GM13977 (cell line): ENCODE data around the gene TMC7.

Experiments
- DNase-seq: peaks from one replicate; pipeline ENCODE4 v3.0.0; 2012; ENCODE audit warnings: low spot score
- in situ Hi-C: fragments of 300-500 bp; cut with MboI; formaldehyde crosslinking; loops from one replicate; pipeline ENCODE4 v1.12.0; 2022; ENCODE audit warnings: low sequenced_read_pairs, low pct_unique_long_range_greater_than_20kb, mixed read lengths, inconsistent platforms; ENCODE audit not compliant: unreplicated experiment
- TF ChIP-seq, protein P1 (sequence below): IDR thresholded peaks from 2 replicates; pipeline ENCODE4 v1.5.1; 2012; ENCODE audit warnings: mild to moderate bottlenecking, control low read depth; ENCODE audit not compliant: insufficient read depth; ENCODE audit errors: extremely low read depth, missing control alignments

The TMC7 gene

DNA sequence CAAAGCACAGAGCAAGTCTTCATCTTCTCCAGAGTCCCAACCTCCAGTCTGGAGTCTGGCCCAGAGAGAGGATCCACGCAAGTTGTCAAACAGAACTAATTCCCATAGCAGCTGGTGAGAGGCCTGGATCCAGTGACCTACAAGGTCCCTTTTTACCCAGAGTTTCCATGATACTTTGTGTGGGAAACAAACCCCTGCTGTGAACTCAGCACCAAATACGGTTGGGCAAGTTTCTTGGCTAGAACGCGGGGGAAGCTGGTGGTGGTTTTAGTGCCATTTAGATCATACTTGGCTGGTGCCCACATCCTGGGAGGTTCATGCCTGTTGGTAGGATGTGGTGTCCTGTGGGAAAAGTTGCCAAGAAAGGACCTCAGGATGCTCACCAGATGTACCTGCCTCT, 18.1 kb downstream of the TMC7 start:
- in situ Hi-C loops: no loop called here
- TF ChIP-seq, protein P1, sequence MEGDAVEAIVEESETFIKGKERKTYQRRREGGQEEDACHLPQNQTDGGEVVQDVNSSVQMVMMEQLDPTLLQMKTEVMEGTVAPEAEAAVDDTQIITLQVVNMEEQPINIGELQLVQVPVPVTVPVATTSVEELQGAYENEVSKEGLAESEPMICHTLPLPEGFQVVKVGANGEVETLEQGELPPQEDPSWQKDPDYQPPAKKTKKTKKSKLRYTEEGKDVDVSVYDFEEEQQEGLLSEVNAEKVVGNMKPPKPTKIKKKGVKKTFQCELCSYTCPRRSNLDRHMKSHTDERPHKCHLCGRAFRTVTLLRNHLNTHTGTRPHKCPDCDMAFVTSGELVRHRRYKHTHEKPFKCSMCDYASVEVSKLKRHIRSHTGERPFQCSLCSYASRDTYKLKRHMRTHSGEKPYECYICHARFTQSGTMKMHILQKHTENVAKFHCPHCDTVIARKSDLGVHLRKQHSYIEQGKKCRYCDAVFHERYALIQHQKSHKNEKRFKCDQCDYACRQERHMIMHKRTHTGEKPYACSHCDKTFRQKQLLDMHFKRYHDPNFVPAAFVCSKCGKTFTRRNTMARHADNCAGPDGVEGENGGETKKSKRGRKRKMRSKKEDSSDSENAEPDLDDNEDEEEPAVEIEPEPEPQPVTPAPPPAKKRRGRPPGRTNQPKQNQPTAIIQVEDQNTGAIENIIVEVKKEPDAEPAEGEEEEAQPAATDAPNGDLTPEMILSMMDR: no peak
- no peak for DNase-seq

DNA sequence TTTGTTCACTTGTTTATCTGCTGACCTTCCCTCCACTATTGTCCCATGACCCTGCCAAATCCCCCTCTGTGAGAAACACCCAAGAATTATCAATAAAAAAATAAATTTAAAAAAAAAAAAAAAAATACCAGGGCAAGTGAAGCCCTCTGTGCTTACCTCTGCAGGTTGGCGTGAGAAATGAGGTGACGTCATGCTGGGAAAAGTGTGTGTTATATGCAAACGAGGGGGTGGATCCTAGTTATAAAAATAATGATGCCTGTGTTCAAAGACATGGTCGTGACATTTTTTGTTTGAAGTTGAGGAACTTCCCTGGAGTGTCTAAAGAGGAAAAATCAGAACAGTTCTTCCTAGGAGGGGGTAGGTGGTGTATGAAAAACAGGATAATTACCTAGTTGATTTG, 20.2 kb downstream of the TMC7 start:
- TF ChIP-seq, protein P1: no peak
- no peak for DNase-seq
- in situ Hi-C loops: no loop called here

DNA sequence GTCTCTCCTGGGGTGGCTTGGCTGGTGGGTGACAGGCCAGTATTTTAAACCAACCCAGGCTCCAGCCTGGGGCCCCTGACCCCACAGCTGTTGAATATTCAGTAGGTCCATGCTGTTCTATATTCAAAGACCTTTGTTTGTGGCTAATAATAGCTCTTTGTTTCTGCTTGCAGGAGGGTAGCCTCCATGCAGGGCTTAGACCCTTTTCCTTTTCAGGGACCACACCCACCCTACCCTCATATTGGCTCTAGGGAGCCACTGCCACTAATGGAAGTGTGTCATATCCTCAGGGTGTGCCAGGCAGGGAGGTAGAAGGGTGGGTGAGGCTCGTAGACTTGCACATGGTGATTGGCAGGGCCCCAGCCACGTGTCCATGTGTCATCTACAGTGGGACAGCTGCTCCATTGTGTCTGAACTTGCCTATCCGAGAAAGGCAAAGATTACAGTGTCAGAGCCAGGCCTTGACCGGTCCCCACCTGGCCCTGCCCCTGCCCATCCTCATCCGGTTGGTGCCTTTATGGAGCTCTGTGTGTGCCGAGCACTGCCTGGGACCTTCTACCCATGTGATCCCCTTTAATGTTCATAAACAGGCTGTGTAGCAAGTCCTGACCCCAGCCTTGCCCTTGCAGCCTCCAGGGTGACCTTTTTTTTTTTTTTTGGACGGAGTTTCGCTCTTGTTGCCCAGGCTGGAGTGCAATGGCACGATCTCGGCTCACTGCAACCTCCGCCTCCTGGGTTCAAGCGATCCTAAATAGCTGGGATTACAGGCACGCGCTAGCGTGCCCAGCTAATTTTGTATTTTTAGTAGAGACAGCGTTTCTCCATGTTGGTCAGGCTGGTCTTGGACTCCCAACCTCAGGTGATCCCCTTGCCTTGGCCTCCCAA, 22.1 kb downstream of the TMC7 start:
- DNase-seq: no peak
- TF ChIP-seq, protein P1: no peak
- in situ Hi-C loops: no loop called here

DNA sequence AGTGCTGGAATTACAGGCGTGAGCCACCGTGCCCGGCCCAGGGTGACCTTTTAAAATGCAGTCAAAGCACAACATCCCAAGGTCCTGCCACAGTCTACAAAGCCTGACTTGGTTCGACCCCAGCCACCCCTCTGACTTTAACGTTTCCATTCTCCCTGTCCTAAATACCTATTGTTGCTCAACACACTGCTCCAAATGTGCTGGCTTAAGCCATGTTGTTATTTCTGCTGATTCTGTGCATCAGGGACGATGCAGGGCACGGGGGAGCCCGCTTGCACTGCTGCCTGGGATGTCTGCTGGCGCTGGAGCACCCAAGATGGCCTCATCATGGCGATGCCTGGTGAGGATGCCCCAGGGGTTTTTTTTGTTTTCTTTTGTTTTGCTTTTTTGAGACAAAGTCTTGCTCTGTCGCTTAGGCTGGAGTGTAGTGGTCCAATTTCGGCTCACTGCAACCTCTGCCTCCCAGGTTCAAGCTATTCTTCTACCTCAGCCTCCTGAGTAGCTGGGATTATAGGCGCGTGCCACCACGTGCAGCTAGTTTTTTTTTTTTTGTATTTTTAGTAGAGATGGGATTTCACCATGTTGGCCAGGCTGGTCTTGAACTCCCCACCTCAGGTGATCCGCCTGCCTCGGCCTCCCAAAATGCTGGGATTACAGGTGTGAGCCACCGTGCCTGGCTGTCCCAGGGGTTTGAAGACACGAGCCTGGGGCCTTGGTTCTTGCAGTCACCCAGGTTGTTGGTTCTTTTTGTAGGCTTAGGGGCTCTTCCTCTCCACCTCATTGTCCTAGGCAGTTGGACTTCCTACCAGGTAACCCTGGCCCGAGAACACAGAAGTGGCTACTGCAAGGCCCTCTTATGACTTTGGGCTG, 22.9 kb downstream of the TMC7 start:
- in situ Hi-C loops: no loop called here
- TF ChIP-seq, protein P1: no peak
- DNase-seq: no peak

DNA sequence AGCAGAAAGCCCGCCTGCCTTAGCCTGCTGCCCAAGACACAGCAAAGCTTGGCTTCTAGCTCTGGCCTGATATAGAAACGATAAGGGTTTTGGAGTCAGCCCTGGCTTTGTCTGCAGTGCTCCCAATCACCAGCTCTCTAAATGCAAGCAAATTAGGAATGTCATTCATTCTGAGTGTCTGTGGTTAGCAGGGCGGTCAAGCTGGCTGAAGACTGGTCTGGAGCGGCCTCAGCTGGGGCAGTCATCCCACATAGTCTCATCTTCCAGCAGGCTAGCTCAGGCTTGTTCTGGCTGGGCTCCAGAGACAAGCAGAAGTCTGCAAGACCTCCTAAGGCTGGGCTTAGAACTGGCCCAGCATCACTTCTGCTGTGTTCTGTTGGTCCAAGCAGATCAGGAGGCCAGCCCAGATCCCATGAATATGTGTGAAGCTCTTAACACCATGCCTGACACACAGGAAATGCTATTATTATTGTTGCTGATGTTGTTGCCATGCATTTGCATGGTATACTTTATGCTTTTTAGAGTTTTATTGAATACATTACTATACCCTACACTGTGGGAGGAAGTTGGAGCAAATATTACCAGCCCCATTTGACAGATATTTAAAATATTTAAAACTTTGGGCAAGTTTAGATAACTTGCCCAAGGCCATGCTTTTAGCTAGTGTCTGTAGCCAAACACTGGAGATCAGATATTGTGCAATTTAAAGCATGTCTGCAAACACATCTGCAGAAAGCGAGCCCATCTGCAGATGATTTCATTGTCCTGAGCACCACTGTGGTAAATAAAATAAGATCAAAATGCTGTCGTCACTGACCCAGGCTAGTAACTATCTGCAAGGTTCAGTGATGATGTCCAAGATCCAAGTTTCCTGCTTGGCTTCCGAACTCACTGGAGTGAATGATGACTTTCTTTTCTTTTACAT, 24.8 kb downstream of the TMC7 start:
- DNase-seq: no peak
- in situ Hi-C loops: no loop called here

More for the DNA sequence above, 24.8 kb downstream of the TMC7 start:
- TF ChIP-seq, protein P1: no peak
